Activated B cell treated with CpG ODN at 0.5 μM for 24 hours (primary cell): ENCODE measurements around the gene DBNL. TPM values are rescaled to one million over a fixed set of nuclear protein-coding genes. Genes with fewer than 3 reads are reported as not detected.

Experiments
- ATAC-seq: fragments of 200-7000 bp; cut with Tn5 transposase; one replicate; pipeline ENCODE4 v1.10.0; 2021; ENCODE audit warnings: low read depth, mild to moderate bottlenecking, moderate library complexity
- CTCF ChIA-PET: fragments of 350-600 bp; sonication (Branson Sonifier 250); formaldehyde crosslinking; loops from one replicate; lab custom pipeline; 2021; ENCODE audit warnings: antibody characterized with exemption; lab: Charles Lee
- POLR2A ChIA-PET: fragments of 350-600 bp; sonication (Branson Sonifier 250); formaldehyde crosslinking; loops from one replicate; lab custom pipeline; 2021; ENCODE audit warnings: antibody characterized with exemption; lab: Charles Lee
- DNase-seq: peaks from one replicate; pipeline ENCODE4 v3.0.0; 2022
- H3K27ac Mint-ChIP-seq: one replicate; pipeline ENCODE4 v1.8.0; 2020; ENCODE audit warnings: mixed read lengths
- H3K27me3 Mint-ChIP-seq: one replicate; pipeline ENCODE4 v1.8.0; 2021; ENCODE audit warnings: mixed read lengths
- H3K36me3 Mint-ChIP-seq: one replicate; pipeline ENCODE4 v1.8.0; 2021; ENCODE audit warnings: low read depth, mixed read lengths
- H3K4me1 Mint-ChIP-seq: one replicate; pipeline ENCODE4 v1.8.0; 2021; ENCODE audit warnings: mixed read lengths
- H3K4me3 Mint-ChIP-seq: one replicate; pipeline ENCODE4 v1.8.0; 2020; ENCODE audit warnings: mild to moderate bottlenecking, mixed read lengths
- H3K9me3 Mint-ChIP-seq: one replicate; pipeline ENCODE4 v1.8.0; 2020; ENCODE audit warnings: mixed read lengths
- CTCF ChIP-seq: fragments of 200-600 bp; IDR thresholded peaks from one replicate; pipeline ENCODE4 v1.8.0; 2022; ENCODE audit warnings: antibody characterized with exemption, mild to moderate bottlenecking
- intact Hi-C: fragments of 100-400 bp; cut with micrococcal nuclease; formaldehyde crosslinking; loops from one replicate; pipeline ENCODE4 v1.15.1; 2024
- total RNA-seq: library from RNA; stranded (reverse); gene quantifications from 2 replicates; pipeline ENCODE4 v1.2.3, GENCODE V29; 2022

The DBNL gene
- total RNA-seq, 1 donor from 2014 or later: 210 TPM

GRCh38 chr7:44109991-44110390 lies 65.5 kb downstream of the DBNL start:
- Mint-ChIP-seq H3K27ac (no peak overlapping the region), H3K9me3 (no peaks in the 10 kb centered on the region), H3K27me3 (peaks cover 2% of the 10 kb centered on the region), H3K36me3 (peaks cover 24% of the 10 kb centered on the region), H3K4me1 (peaks cover 11% of the 10 kb centered on the region), H3K4me3 (no peak overlapping the region)
- DNase-seq (no peak), ATAC-seq (no peak)
- no peak for TF ChIP-seq CTCF
- intact Hi-C loops: no loop called here
- CTCF ChIA-PET: no interaction called here
- POLR2A ChIA-PET: no interaction called here

- CTCF ChIA-PET: no interaction called here
- Mint-ChIP-seq H3K9me3 (no peaks in the 10 kb centered on the region), H3K4me3 (no peak overlapping the region), H3K36me3 (peaks cover 34% of the 10 kb centered on the region), H3K4me1 (peaks cover 2% of the 10 kb centered on the region), H3K27me3 (no peaks in the 10 kb centered on the region), H3K27ac (no peak overlapping the region)
- DNase-seq (no peak), ATAC-seq (no peak)
- POLR2A ChIA-PET: interaction anchor here (0.7 to 1.7 kb wide), 2 partner anchors 38 to 109 kb away, joined by 3 to 4 read pairs; no protein-coding TSS in a partner anchor
- intact Hi-C loops: no loop called here
- no peak for TF ChIP-seq CTCF
These were observed 66.5 kb downstream of the DBNL start for GRCh38 chr7:44110719-44111635.

Other genes starting within 250 kb of the DBNL start
- 73.1 and 78.1 TPM in 2 replicates for gene MRPS24, start 175.2 kb upstream of the DBNL start, total RNA-seq
- 21.6 and 23.3 TPM in 2 replicates for gene URGCP, start 138.1 kb upstream of the DBNL start, total RNA-seq
- gene UBE2D4, start 118.3 kb upstream of the DBNL start, total RNA-seq: 18.9 and 19.6 TPM in 2 replicates
- gene SPDYE1, start 46.8 kb upstream of the DBNL start, total RNA-seq: not detected in 2 replicates
- gene PGAM2, start 20.9 kb downstream of the DBNL start, total RNA-seq: 1.1 and 1.2 TPM in 2 replicates
- 53.0 and 69.7 TPM in 2 replicates for gene POLM, start 37.8 kb downstream of the DBNL start, total RNA-seq
- gene AEBP1, start 59.6 kb downstream of the DBNL start, total RNA-seq: 17.4 and 21.7 TPM in 2 replicates
- gene POLD2, start 78.8 kb downstream of the DBNL start, total RNA-seq: 146 and 147 TPM in 2 replicates
- gene MYL7, start 96.6 kb downstream of the DBNL start, total RNA-seq: not detected in 2 replicates
- gene GCK, start 144.7 kb downstream of the DBNL start, total RNA-seq: 0.13 and 0.44 TPM in 2 replicates
- 78.2 and 78.7 TPM in 2 replicates for gene YKT6, start 156.3 kb downstream of the DBNL start, total RNA-seq